GM19099 (cell line): ENCODE measurements around the gene ARFRP1.

ENCODE experiments used
- POLR2A ChIP-seq: IDR thresholded peaks from 3 replicates; pipeline ENCODE4 v1.6.1; 2011; ENCODE audit warnings: low read depth; ENCODE audit not compliant: insufficient read length; ENCODE audit errors: extremely low read depth

Gene ARFRP1

GRCh38 chr20:63693083-63693732 is 14.6 kb downstream of the ARFRP1 start:
- no peak for TF ChIP-seq POLR2A

GRCh38 chr20:63692436-63693082 is 15.2 kb downstream of the ARFRP1 start:
- TF ChIP-seq POLR2A: no peak

GRCh38 chr20:63691711-63692435 is 15.9 kb downstream of the ARFRP1 start:
- TF ChIP-seq POLR2A: no peak

GRCh38 chr20:63690898-63691710 is 16.7 kb downstream of the ARFRP1 start:
- TF ChIP-seq POLR2A: no peak

GRCh38 chr20:63690003-63690897 is 17.5 kb downstream of the ARFRP1 start:
- TF ChIP-seq POLR2A: no peak

GRCh38 chr20:63689046-63690002 is 18.5 kb downstream of the ARFRP1 start:
- TF ChIP-seq POLR2A: no peak

- no peak for TF ChIP-seq POLR2A
Observed at GRCh38 chr20:63688228-63689045, 19.3 kb downstream of the ARFRP1 start.

GRCh38 chr20:63687419-63688178 is 20.2 kb downstream of the ARFRP1 start:
- no peak for TF ChIP-seq POLR2A

GRCh38 chr20:63686492-63687321 is 21.1 kb downstream of the ARFRP1 start:
- TF ChIP-seq POLR2A: no peak

GRCh38 chr20:63686094-63686491 is 21.7 kb downstream of the ARFRP1 start:
- TF ChIP-seq POLR2A: no peak
